ENCODE results near the gene HOXD9.

DNA sequence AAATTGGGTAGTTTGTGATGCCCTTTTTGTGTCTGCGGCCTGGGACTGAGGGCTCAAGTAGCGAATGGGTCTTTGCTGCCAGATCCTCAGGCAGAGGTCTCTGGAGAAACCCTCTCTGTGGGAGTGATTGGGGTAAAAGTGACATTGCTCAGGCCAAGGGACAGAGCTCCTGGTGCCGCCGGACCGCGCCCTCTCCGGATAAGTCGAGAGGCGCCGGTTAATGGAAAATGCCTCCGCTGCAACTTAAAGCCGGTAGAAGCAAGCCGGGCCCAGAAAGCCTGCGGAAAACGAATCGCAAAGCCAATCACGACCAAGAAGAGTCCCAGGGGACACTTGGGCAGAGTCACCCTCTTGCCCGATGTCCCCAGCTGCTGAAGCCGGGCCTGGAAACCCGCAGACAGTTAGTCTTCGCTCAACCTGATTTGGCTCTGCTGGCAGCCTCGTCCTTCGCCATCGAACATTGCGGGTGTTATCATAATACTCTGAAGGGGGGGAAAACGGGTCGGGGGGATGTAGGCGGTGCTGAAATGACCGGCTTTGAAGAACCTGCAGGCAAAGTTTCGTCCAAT lies 23.3 kb upstream of the HOXD9 start:
- TF ChIP-seq, protein P1, sequence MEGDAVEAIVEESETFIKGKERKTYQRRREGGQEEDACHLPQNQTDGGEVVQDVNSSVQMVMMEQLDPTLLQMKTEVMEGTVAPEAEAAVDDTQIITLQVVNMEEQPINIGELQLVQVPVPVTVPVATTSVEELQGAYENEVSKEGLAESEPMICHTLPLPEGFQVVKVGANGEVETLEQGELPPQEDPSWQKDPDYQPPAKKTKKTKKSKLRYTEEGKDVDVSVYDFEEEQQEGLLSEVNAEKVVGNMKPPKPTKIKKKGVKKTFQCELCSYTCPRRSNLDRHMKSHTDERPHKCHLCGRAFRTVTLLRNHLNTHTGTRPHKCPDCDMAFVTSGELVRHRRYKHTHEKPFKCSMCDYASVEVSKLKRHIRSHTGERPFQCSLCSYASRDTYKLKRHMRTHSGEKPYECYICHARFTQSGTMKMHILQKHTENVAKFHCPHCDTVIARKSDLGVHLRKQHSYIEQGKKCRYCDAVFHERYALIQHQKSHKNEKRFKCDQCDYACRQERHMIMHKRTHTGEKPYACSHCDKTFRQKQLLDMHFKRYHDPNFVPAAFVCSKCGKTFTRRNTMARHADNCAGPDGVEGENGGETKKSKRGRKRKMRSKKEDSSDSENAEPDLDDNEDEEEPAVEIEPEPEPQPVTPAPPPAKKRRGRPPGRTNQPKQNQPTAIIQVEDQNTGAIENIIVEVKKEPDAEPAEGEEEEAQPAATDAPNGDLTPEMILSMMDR (IDR thresholded peaks at IDR 0.05): no peak
- no peak for TF ChIP-seq POLR2A (IDR thresholded peaks at IDR 0.05)
